Endothelial cell (in vitro differentiated cells): ENCODE results near the gene ZNF423. TPM values are rescaled to one million over a fixed set of nuclear protein-coding genes. Genes with fewer than 3 reads are reported as not detected.

Experiments
- DNase-seq: peaks from one replicate; pipeline ENCODE4 v3.0.0; 2021; ENCODE audit warnings: low spot score
- H3K27ac Mint-ChIP-seq: one replicate; pipeline ENCODE4 v1.8.0; 2021; ENCODE audit warnings: mixed read lengths, inconsistent platforms; ENCODE audit not compliant: unreplicated experiment
- H3K27me3 Mint-ChIP-seq: one replicate; pipeline ENCODE4 v1.8.0; 2021; ENCODE audit warnings: mild to moderate bottlenecking, moderate library complexity, mixed read lengths, inconsistent platforms; ENCODE audit not compliant: unreplicated experiment
- H3K36me3 Mint-ChIP-seq: one replicate; pipeline ENCODE4 v1.8.0; 2021; ENCODE audit warnings: mild to moderate bottlenecking, low read depth, mixed read lengths, inconsistent platforms; ENCODE audit not compliant: unreplicated experiment
- H3K4me1 Mint-ChIP-seq: one replicate; pipeline ENCODE4 v1.8.0; 2021; ENCODE audit warnings: mild to moderate bottlenecking, mixed read lengths, inconsistent platforms; ENCODE audit not compliant: unreplicated experiment
- H3K4me3 Mint-ChIP-seq: one replicate; pipeline ENCODE4 v1.8.0; 2021; ENCODE audit warnings: mild to moderate bottlenecking, mixed read lengths, inconsistent platforms; ENCODE audit not compliant: unreplicated experiment
- H3K9me3 Mint-ChIP-seq: one replicate; pipeline ENCODE4 v1.8.0; 2021; ENCODE audit warnings: mixed read lengths, inconsistent platforms; ENCODE audit not compliant: unreplicated experiment
- CTCF ChIP-seq: fragments of 200-600 bp; sonication (generic); IDR thresholded peaks from one replicate; pipeline ENCODE4 v1.5.0; 2021; ENCODE audit warnings: antibody characterized with exemption; ENCODE audit not compliant: unreplicated experiment
- total RNA-seq: library from RNA; stranded (reverse); fragmentation: NEBNext Ultra II Directional; extraction: Animal tissue kit (Norgen Biotek cat#: 25700); gene quantifications from one replicate; pipeline ENCODE4 v1.2.1, GENCODE V29; 2021; ENCODE audit not compliant: unreplicated experiment

Gene ZNF423
- total RNA-seq, 1 donor from 2014 or later: 44.8 TPM

- no peak overlapping the region for H3K4me3 Mint-ChIP-seq
- H3K27me3 Mint-ChIP-seq: peaks cover 5% of the 10 kb centered on the region
- H3K27ac Mint-ChIP-seq: no peak overlapping the region
- H3K9me3 Mint-ChIP-seq: no peaks in the 10 kb centered on the region
- no peak for DNase-seq
- no peak for TF ChIP-seq CTCF
- peaks cover 29% of the 10 kb centered on the region for H3K4me1 Mint-ChIP-seq
- peaks cover 17% of the 10 kb centered on the region for H3K36me3 Mint-ChIP-seq
Observed at GRCh38 chr16:49844359-49844758, 11.6 kb downstream of the ZNF423 start.

GRCh38 chr16:49843758-49844157, 12.2 kb downstream of the ZNF423 start:
- peaks cover 5% of the 10 kb centered on the region for H3K27me3 Mint-ChIP-seq
- H3K27ac Mint-ChIP-seq: peak overlapping the region; percentile 24
- peaks cover 17% of the 10 kb centered on the region for H3K36me3 Mint-ChIP-seq
- H3K4me3 Mint-ChIP-seq: no peak overlapping the region
- H3K4me1 Mint-ChIP-seq: peaks cover 24% of the 10 kb centered on the region
- TF ChIP-seq CTCF: no peak
- no peak for DNase-seq
- no peaks in the 10 kb centered on the region for H3K9me3 Mint-ChIP-seq

- Mint-ChIP-seq H3K27ac (no peak overlapping the region), H3K9me3 (no peaks in the 10 kb centered on the region), H3K36me3 (peaks cover 10% of the 10 kb centered on the region), H3K4me1 (peaks cover 22% of the 10 kb centered on the region), H3K4me3 (no peak overlapping the region), H3K27me3 (peaks cover 5% of the 10 kb centered on the region)
- DNase-seq: no peak
- no peak for TF ChIP-seq CTCF
Observed at GRCh38 chr16:49842972-49843371, 12.9 kb downstream of the ZNF423 start.

GRCh38 chr16:49839017-49839825, 16.7 kb downstream of the ZNF423 start:
- peaks cover 5% of the 10 kb centered on the region for H3K36me3 Mint-ChIP-seq
- peaks cover 48% of the 10 kb centered on the region for H3K4me1 Mint-ChIP-seq
- H3K9me3 Mint-ChIP-seq: no peaks in the 10 kb centered on the region
- H3K27ac Mint-ChIP-seq: no peak overlapping the region
- no peak overlapping the region for H3K4me3 Mint-ChIP-seq
- no peak for TF ChIP-seq CTCF
- no peak for DNase-seq
- H3K27me3 Mint-ChIP-seq: peaks cover 16% of the 10 kb centered on the region

GRCh38 chr16:49838441-49839016, 17.4 kb downstream of the ZNF423 start:
- Mint-ChIP-seq H3K27me3 (peaks cover 16% of the 10 kb centered on the region), H3K4me3 (no peak overlapping the region), H3K36me3 (peaks cover 5% of the 10 kb centered on the region), H3K9me3 (no peaks in the 10 kb centered on the region), H3K4me1 (peaks cover 51% of the 10 kb centered on the region), H3K27ac (no peak overlapping the region)
- no peak for DNase-seq
- TF ChIP-seq CTCF: no peak
